GM21717 (cell line): ENCODE results near the gene COL19A1.
"Not testable (repeated sequence)": the region's sequence is repeated elsewhere in the genome, so short reads cannot be mapped to it uniquely, and the experiment has no call there.

Source experiments
- ATAC-seq: cut with Tn5 transposase; IDR thresholded peaks from one replicate; pipeline ENCODE4 v1.9.1; 2021; ENCODE audit warnings: mild to moderate bottlenecking, moderate library complexity; ENCODE audit not compliant: unreplicated experiment

COL19A1 gene

GRCh38 chr6:69866351-69866769, at the start of gene COL19A1:
Gene COL19A1 (plus strand): TSS chr6:69866556. CDS start chr6:69879568, 13,012 bp downstream.
- ATAC-seq: peak; percentile 52

DNA sequence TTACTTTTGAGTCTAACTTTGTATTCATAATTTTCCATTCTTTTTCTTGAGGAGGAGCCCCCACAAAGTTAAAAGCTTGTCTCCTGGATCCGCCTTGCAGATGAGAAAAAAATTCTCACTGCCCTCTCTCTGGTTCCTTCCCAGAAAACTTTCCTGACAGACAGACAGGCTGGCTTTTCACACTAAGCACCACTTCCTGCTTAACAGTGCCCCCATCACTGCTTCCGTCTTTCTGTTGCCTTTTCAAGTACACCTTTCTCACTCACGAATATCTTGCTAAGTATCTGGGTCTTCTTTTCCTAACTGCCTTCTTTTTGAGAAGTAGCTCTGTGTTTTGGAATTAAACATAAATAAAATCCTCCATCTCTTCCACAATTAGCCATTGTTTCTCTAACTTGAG, 49.8 kb upstream of the COL19A1 start:
- peak; percentile 48 for ATAC-seq

DNA sequence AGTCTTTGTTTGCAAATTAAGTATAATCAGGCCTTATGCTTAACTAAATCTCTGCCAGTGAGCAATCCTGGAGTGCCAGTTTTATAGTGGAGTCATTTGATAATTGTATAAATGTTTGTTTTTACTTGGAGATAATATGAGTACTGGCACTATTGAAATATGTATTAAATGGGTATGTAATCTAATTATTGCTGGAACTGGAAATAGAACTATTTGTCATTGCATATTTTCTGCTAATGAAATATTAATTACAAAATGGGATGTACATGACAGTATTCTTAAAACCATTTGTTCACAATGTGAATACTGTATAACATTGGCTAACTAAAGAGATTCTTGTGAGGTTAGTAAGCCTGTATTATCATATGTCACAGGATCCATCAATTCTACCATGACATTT, 49.0 kb upstream of the COL19A1 start:
- ATAC-seq: no peak

DNA sequence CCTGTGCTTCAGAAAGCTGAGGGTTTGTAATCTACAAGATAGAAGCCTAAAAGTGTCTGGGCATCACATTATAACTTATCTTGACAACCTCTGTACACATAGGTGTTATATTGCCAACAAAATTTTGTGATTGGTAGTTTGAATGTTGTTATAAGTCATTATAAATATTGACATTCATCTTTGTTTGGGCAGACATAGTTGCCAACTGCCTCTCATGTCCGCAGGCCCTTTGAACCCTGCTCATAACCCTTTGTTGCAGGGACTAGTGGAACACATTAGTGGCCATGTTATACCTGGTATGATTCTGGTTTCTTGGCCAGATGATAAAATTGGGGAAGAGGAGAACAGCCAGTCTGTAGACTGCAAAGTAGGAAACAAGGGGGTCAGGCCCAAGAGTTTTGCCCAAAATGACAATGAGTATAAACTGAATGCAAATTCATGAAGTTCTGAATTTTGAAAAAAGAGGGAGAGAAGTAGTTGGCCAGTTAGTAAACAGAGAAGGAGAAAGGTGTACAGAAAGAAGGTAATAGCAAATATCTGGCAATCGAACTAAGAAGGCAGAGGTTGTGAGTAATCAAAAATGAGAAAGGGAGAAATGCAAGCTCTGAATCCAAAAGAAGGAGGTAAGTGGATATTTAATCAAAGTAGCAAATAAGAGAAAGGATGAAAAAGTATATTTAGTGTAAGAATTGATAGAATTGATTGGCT, 48.0 kb upstream of the COL19A1 start:
- ATAC-seq: no peak

- ATAC-seq: no peak
Observed at GRCh38 chr6:69819138-69819537, 47.2 kb upstream of the COL19A1 start.

DNA sequence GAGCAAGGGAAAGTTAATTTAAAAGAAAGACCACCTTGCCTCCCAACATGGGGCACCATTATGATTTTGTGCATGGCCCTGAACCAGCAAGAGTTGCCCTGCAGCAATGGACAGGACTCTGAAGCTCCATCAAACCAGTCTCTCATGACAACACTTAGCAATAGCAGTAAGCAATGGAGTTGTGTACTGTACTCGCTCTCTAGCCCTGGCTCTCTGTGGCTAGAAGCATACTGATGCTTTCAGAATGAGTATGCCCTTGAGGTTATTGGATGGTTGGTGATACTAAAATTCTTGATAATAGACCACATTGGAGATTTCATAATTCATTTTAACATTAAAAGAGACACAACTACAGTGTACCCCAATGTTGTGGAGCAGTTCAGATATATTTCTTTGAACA, 46.3 kb upstream of the COL19A1 start:
- no peak for ATAC-seq

GRCh38 chr6:69820438-69820837, 45.9 kb upstream of the COL19A1 start:
- no peak for ATAC-seq

DNA sequence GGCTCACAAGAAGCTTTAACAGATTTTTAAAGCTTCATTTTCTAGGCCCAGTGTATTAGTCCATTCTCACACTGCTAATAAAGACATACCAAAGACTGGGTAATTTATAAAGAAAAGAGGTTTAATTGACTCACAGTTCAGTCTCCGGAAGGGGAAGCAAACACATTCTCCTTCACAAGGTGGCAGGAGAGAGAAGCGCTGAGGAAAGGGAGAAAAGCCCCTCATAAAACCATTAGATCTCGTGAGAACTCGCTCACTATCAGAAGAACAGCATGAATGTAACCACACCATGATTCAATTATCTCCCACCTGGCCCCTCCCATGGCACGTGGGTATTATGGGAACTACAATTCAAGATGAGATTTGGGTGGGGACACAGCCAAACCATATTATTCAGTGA, 42.0 kb upstream of the COL19A1 start:
- not testable (repeated sequence) for ATAC-seq

DNA sequence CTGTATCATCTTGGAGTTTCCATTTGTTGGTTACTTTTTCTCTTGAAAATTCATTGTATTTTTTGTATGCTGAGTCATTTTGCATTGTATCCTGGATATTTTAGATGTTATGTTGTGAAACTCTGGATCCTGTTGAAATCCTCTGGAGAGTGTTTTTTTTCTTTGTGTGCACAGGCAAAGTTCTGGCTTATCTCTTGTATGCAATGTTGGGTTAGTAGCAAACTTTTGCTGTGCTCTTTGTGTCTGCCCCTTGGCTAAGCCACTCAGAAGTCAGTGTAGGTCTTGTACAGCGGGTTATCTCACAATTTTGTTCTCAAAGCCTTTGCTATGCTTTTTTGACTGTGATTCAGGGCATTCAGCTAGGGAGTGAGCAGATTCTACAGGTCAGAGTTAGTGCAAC, 40.5 kb upstream of the COL19A1 start:
- no peak for ATAC-seq

DNA sequence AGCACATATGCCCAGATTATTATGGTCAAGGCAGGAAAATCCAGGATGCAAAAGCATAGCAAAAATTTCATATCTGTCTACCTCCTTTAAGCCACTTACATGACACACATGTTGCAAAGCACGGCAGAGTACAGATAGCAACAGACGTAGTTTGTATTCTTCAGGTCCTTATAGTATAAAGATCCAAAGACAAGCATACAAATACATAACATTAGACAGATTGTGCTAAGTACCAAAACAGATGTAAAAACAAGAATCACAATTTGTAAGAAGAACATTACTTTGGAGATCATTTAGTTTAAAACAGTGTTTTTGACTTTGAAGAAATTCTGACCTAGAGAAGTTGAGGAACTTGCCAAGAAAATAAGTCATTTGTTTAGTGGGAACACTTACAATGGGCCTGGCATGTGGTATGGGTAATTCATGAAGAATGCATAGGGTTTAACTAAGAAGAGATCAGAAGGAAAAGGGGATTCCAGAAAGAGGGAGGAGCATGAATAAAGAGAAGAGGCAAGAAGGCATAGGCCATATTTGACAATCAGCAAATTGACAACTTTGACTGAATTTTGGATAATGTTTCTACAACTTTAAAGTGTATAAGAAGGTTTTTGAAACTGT, 39.0 kb upstream of the COL19A1 start:
- ATAC-seq: no peak

DNA sequence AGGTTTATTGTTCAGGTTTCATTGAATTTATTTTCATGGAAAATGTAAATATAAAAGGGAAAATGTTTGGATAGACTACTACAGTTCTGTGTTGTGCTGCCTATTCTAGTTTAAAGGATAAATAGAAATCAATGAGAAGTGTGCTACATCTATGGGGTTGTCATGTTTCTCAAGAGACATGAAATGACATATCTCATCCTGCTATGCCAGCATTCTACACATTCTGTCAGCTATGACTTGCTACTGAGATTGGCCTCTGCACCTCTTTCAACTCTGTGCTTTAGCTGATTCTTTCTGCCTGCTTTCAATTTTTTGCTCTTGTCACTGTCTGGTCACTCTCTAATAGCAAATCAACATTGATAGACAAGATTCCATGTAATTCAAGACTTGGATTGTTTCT, 33.8 kb upstream of the COL19A1 start:
- ATAC-seq: no peak

GRCh38 chr6:69835414-69836179, 30.8 kb upstream of the COL19A1 start:
- ATAC-seq: peak; percentile 91

GRCh38 chr6:69841862-69842261, 24.5 kb upstream of the COL19A1 start:
- no peak for ATAC-seq

DNA sequence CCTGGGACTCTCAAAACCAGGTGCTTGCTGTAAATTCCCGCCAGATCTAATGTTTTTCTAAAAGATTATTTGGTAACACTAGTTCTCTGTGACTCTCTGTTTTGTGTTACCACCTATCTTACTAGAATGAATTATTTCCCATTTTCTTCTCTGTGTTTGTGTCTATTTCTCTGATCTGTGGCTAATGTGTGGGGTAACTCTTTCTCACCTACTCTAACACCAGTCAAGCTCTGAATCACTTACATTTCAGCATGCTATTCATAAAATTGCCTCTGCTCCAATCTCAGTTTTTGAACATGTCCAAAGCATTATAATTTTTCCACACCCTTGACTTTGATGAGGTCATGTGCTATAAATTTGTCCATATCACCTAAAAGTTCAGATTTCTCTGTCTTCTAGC, 23.2 kb upstream of the COL19A1 start:
- no peak for ATAC-seq

DNA sequence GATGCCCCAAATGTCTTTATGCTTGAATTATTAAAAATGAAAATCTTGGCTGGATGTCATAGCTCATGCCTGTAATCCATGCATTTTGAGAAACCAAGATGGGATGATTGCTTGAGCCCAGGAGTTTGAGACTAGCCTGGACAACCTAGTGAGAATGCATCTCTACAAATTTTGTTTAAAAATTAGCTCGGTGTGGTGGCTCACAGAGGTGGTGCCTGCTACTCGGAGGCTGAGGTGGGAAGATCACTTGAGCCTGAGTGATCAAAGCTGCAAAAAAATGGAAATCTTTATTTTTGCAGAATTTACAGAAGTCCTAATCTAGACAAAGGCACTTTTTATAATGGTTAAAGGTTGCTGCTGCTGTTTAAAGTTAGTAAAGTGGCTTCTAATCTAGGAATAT, 20.0 kb upstream of the COL19A1 start:
- ATAC-seq: no peak

- ATAC-seq: no peak
Observed at GRCh38 chr6:69846770-69847491, 19.4 kb upstream of the COL19A1 start.

- ATAC-seq: no peak
Observed at GRCh38 chr6:69847492-69847788, 18.9 kb upstream of the COL19A1 start.

DNA sequence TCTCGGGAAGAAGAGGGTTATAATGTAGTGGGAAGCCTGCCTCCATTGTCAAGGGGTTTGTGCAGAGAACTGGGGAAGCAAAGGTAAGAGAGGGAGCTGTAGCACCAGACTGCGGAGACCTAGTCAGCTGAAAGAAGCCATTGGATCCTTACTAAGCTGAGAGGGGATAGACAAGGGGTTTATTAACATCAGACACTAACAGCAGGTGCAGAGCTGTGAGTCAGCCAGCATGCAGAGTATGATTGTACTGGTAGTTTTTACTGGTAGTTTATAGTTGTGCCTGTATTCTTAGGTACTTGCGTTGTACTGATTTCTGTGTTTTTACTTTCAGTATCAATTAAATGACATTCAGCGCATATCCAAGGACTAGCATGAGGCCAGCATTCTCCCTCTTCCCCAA, 17.8 kb upstream of the COL19A1 start:
- no peak for ATAC-seq

DNA sequence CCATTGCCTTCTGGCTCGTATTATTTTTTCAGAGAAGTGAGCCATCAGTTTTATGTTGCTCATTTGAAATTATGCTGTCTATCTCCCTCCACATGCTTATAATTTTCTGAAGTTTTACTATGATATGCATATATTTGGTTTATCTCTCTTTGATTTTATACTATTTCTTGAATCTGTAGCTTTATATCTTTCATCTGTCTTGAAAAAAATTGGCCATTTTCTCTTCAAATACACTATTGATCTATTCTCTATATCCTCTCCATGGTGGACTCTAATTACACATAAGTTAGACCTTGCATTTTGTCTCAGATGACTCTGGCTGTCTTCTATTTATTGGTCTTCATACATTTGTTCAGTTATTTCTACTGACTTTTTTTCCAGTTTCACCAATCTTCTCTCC, 13.7 kb upstream of the COL19A1 start:
- no peak for ATAC-seq

DNA sequence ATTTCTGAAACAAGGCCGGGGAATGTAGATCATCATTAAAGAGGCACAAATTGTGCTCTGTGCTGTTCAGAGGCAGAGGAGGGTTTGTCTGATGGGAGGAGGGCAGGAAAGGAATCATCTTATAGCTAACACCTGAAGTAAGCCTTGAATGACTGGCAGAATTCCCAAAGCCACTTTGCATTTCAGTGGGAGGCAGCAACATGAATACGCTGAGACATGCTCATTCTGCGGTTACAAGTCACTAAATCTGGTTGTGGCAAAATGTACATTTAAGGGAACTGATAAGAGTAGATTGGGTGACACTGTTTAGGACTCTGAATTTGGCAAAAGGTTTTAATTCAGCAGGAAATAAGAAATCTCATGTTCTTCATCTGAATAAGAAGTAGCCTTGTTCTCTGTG, 4.4 kb upstream of the COL19A1 start:
- ATAC-seq: no peak

DNA sequence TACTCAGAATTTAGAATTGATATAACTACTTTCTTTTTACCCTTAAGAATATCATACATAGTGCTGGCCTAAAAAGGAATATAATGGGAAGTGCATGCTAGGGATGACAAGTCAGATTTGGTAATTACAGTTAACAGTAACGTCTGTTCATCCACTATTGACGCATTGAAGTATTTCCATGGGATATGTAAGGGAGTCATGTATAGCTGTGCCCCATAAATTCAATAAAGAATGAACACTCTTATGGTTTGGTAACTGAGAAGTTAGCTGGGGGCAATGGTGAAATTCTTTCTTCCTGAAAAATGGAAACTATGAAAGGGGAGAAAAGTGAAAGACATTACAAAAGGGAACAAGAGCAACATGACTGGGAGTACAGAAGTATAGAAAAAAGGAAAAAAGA, 2.6 kb upstream of the COL19A1 start:
- ATAC-seq: no peak

- ATAC-seq: no peak
Observed at GRCh38 chr6:69865126-69865525, 1.2 kb upstream of the COL19A1 start.
